ENCODE measurements around the gene MICALL1.

Gene MICALL1

DNA sequence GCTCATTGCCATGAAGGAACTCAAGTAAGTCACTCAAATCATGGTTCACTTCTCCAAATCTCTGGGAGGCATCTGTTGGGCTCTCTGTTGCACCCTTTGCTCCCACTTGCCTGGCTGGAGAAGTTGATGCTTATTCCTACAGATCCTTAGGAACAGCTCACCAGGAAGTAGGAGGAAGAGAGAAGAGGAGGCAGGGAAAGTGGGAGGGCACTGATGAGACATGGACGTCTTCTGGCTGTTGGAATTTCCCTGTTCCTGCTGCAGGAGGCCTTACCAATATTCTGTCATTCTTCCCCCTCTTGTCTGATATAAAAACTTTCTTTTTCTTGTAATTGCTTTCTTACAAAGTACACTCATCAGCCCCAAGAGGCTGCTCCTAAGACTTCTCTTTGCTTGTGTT is 61.0 kb downstream of the MICALL1 start:
- peaks cover 58% of the 10 kb centered on the region for H3K36me3 ChIP-seq
- no peak overlapping the region for H3K4me3 ChIP-seq (ENCODE audit: low read depth, low read length)
- H3K4me1 ChIP-seq = peaks cover 8% of the 10 kb centered on the region
- TF ChIP-seq, protein P1, sequence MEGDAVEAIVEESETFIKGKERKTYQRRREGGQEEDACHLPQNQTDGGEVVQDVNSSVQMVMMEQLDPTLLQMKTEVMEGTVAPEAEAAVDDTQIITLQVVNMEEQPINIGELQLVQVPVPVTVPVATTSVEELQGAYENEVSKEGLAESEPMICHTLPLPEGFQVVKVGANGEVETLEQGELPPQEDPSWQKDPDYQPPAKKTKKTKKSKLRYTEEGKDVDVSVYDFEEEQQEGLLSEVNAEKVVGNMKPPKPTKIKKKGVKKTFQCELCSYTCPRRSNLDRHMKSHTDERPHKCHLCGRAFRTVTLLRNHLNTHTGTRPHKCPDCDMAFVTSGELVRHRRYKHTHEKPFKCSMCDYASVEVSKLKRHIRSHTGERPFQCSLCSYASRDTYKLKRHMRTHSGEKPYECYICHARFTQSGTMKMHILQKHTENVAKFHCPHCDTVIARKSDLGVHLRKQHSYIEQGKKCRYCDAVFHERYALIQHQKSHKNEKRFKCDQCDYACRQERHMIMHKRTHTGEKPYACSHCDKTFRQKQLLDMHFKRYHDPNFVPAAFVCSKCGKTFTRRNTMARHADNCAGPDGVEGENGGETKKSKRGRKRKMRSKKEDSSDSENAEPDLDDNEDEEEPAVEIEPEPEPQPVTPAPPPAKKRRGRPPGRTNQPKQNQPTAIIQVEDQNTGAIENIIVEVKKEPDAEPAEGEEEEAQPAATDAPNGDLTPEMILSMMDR (IDR thresholded peaks at IDR 0.05; ENCODE audit: low read depth, low read length) = no peak
- no peaks in the 10 kb centered on the region for H3K27me3 ChIP-seq
- no peak for DNase-seq
- no peaks in the 10 kb centered on the region for H3K9me3 ChIP-seq

DNA sequence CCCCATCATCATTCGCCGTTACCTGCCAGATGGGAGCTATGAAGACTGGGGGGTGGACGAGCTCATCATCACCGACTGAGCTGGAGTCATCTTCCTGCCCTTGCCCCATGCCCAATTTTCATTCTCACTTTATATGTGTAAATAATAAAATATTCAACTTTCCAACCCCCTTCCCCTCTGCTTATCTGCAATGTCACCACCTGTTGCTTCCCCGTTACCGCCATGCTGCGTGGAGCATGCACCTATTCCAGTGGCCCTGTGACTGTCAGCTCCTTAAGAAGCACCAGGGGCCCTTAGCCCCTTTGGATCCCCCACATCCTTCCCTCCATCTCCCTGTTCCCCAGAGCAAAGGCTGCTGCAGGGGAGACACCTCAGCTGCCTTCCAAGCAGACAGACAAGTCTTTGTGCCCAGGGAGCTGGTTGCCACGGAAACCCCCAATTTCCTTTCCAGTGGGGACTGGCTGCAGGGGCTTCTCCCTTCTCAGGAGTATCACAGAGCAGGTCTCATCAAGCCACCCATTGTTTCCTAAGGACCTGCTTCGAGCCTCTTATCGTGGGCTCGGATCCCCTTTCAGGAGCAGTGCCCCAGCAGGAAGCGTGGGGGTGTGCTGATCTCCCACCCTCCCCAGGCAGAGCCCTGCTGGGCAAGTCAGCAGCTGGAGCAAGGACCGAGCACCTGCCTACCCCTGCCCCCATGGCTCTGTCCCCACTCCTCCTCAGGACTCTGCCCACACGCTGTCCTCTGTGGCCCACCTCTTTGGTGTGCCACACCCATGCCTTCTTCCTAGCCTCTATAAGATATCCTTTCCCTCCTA is 61.7 kb downstream of the MICALL1 start:
- H3K36me3 ChIP-seq = peaks cover 57% of the 10 kb centered on the region
- no peaks in the 10 kb centered on the region for H3K9me3 ChIP-seq
- H3K4me1 ChIP-seq = peaks cover 11% of the 10 kb centered on the region
- H3K27me3 ChIP-seq = no peaks in the 10 kb centered on the region
- no peak overlapping the region for H3K4me3 ChIP-seq (ENCODE audit: low read depth, low read length)
- TF ChIP-seq, protein P1 (IDR thresholded peaks at IDR 0.05; ENCODE audit: low read depth, low read length) = no peak
- DNase-seq = no peak

DNA sequence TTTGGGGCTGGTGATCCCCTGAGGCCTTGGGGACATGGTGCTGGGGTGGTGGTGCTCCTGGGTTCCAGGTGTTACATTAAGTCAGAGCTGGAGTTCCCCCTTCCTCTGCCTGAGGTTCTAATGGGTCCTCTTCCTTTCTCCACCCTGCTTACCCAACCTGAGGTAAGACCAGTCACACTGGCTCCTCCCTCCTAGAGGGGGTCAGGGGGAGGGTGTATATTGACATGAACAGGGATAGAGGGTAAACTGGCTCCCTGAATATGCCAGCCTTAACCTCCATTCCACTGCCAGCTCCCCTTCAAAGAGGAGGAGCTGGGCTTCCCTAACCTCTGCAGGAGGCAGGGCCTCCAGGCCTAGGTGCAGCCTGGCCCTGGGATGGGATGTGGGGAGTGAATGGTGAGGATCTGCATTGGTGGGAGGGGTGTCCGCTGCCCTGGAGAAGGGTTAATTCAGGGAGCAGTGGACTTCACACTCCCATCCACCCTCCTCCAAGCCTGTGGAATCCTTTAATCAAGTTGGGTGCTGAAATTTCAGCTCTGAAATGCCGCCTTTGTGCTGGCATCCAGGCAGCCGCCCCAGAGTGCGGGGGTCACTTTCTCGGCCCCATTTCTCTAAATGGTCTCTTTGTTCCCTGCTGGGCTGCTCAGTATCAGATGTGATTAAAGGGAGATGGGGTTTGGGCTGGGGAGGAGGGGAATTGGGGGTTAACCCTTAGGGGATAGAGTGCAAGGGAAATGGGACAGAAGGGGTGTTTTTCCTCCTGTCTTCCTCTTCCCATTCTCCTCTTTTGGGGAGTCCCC is 62.6 kb downstream of the MICALL1 start:
- H3K9me3 ChIP-seq = no peaks in the 10 kb centered on the region
- peaks cover 51% of the 10 kb centered on the region for H3K36me3 ChIP-seq
- H3K27me3 ChIP-seq = no peaks in the 10 kb centered on the region
- H3K4me3 ChIP-seq (ENCODE audit: low read depth, low read length) = no peak overlapping the region
- peaks cover 13% of the 10 kb centered on the region for H3K4me1 ChIP-seq
- no peak for DNase-seq
- TF ChIP-seq, protein P1 (IDR thresholded peaks at IDR 0.05; ENCODE audit: low read depth, low read length) = no peak

DNA sequence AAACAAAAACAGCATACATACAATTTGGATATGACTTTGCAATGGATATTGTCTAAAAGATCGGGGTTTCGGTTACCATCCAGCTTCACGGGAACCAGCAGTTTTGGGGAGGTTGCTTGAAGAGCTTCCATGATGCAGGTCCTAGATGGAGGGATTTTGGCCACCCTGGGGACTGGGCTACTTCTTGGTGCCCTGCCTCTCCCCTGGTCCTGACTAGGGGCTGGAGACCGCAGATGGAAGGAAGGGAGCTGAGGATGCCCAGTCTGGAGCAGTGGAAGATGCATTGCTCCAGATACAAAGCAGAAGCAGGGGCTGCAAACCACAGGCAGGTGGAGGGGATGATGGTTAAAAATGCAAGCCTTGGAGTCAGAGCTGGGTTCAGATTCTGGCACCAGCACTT is 64.8 kb downstream of the MICALL1 start:
- H3K4me3 ChIP-seq (ENCODE audit: low read depth, low read length) = no peak overlapping the region
- H3K27me3 ChIP-seq = no peaks in the 10 kb centered on the region
- H3K4me1 ChIP-seq = peaks cover 13% of the 10 kb centered on the region
- peaks cover 43% of the 10 kb centered on the region for H3K36me3 ChIP-seq
- H3K9me3 ChIP-seq = no peaks in the 10 kb centered on the region
- DNase-seq = no peak
- TF ChIP-seq, protein P1 (IDR thresholded peaks at IDR 0.05; ENCODE audit: low read depth, low read length) = no peak

DNA sequence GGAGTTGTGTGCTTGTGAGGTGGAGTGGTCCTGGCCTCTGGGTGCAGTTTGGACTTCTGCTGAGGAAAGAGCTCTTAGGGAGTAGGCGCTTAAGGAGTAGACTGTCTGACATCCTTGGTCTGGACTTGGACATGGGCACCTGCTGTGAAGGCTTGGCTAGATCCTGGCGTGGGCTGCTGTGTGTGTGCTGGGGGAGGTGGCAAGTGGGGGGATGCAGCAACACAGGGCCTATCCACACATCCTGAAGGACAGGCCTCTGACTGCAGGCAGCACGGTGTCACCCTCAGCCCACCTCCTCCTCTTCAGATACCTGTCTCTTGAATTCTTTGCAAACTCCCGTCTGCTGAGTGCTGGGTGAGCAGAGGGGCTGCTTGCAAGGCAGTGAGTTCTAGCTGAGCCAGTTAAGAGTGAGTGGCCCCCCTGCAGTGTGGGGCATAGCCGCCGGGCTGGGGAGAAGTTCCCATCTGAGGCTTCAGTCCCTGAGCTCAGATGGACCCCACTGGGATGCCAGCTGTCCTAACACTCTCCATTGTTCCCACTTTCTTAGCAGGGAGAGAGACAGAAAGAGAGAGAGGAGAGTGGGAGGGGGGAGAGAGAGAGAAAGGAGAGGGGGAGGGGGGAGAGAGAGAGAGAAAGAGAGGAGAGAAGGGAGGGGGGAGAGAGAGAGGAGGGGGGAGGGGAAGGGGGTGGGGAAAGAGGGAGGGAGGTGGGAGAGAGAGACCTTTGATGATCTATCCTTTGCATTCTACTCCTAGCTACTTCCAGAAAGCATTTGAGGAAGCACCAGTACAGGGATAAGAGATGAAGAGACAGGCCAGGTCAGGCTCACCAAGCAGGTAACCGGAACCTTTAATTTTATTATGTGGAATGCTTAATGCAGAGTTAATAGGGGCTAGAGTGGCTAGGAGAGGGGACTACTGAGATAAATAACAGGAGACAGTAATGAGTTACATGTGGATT is 65.7 kb downstream of the MICALL1 start:
- TF ChIP-seq, protein P1 (IDR thresholded peaks at IDR 0.05; ENCODE audit: low read depth, low read length) = no peak
- H3K4me1 ChIP-seq = peaks cover 13% of the 10 kb centered on the region
- H3K27me3 ChIP-seq = no peaks in the 10 kb centered on the region
- H3K9me3 ChIP-seq = no peaks in the 10 kb centered on the region
- H3K36me3 ChIP-seq = peaks cover 34% of the 10 kb centered on the region
- no peak for DNase-seq
- no peak overlapping the region for H3K4me3 ChIP-seq (ENCODE audit: low read depth, low read length)
